ENCODE data around the gene PHLDA3. TPM values are rescaled to one million over a fixed set of nuclear protein-coding genes. Genes with fewer than 3 reads are reported as not detected.

Gene PHLDA3
- total and polyA plus RNA-seq, 2 of the 4 experiments (the other 2 are of a cell fraction) = 41.6 to 102 TPM

DNA sequence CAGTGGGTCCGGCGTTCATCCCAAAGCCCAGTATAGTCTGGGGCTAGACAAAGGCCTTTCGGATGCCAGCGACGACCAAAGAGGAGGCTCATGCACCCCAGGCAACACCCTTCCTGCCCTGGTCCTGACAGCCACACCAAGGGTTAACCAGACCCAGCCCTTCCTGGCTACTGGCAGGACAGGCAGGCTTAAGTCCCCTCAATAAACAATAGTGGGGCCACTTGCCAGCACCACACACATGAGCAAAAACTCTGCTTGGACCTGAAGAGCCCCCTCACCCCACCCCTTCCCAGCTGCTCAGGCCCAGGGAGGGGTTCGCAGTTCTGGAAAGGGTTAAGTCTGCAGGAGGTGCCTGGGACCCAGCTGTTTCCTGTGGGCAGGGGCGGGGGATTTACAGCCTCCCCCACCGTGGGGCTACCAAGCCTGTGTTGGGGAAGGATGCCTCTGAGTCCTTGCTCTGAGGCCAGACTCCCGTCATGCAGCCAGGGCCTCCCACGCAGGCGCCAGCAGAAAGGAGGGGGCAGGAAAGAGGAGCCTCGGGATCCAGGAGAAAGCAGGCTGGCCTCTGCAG lies 18.2 kb downstream of the PHLDA3 start (continued):
- TF ChIP-seq, protein P1, sequence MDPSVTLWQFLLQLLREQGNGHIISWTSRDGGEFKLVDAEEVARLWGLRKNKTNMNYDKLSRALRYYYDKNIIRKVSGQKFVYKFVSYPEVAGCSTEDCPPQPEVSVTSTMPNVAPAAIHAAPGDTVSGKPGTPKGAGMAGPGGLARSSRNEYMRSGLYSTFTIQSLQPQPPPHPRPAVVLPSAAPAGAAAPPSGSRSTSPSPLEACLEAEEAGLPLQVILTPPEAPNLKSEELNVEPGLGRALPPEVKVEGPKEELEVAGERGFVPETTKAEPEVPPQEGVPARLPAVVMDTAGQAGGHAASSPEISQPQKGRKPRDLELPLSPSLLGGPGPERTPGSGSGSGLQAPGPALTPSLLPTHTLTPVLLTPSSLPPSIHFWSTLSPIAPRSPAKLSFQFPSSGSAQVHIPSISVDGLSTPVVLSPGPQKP (IDR thresholded peaks at IDR 0.05; ENCODE audit: borderline replicate concordance, low read depth, low read length) = no peak

DNA sequence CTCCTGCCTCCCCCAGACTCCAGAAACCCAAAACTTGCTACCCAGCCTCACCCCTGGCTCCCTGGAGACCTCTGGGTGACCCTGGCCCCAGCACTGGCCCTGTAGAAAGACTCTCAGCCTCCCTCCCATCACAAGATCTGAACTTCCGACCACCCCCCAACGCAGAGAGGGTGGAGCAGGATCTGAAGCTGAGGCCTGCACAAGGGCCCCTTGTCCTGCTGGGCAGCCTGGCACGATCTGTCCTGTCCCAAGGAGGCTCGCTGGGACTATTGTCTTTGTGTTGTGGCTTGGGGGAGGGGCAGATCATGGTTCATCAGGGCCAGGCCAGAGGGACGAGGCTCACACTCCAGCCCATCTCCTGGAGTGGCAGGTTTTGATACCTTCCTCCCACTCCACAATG lies 20.0 kb downstream of the PHLDA3 start:
- Histone ChIP-seq H3K4me2 (ENCODE audit: low read depth, low read length) (no peak overlapping the region), H3K79me1 (ENCODE audit: low read depth in 1 of 2, low read length in 2 of 2) (peaks cover 0 to 7% of the 10 kb centered on the region in 2 experiments; a peak in 2 of 4 replicates), H2AK5ac (ENCODE audit: low read depth, low read length) (peak overlapping the region; percentile 66), H3K18ac (ENCODE audit: low read depth, low read length) (no peak overlapping the region), H2AK9ac (replicated peaks; ENCODE audit: low read depth, low read length, poor library complexity) (peak overlapping the region; percentile 81), H2BK20ac (ENCODE audit: low read depth, low read length) (peak overlapping the region; percentile 58), H2BK120ac (ENCODE audit: low read depth, low read length) (peak overlapping the region; percentile 38), H2AFZ (replicated peaks; ENCODE audit: low read length, poor library complexity) (peak overlapping the region; percentile 76), H3K56ac (ENCODE audit: extremely low read depth, insufficient read depth, low read length) (no peak overlapping the region), H3K4me1 (ENCODE audit: control insufficient read depth, insufficient read depth, low read length) (peaks cover 13% of the 10 kb centered on the region), H4K8ac (ENCODE audit: low read depth in 2 of 2, low read length in 2 of 2) (peak overlapping the region in 1 of 2 experiments; percentile 1; a peak in 1 of 4 replicates), H3K4ac (ENCODE audit: low read depth, low read length) (peak overlapping the region; percentile 66), H3K14ac (replicated peaks; ENCODE audit: low read depth, low read length) (0 out of 2 replicates have a peak overlapping the region, but pooled peaks have one; percentile 20), H3K36me3 (ENCODE audit: control insufficient read depth, insufficient read depth, low read length) (no peaks in the 10 kb centered on the region), H3K27ac (ENCODE audit: insufficient read depth, low read length) (no peak overlapping the region), H4K5ac (ENCODE audit: low read depth, low read length) (peak overlapping the region; percentile 39; the same call in 1 of the 2 replicates), H3K9me3 (ENCODE audit: control insufficient read depth, insufficient read depth, low read length) (no peaks in the 10 kb centered on the region), H4K20me1 (ENCODE audit: insufficient read depth, low read length) (no peaks in the 10 kb centered on the region), H3K23ac (ENCODE audit: low read depth, low read length) (no peak overlapping the region), H3K27me3 (ENCODE audit: control insufficient read depth, insufficient read depth, low read length) (no peaks in the 10 kb centered on the region), H3K9me1 (ENCODE audit: insufficient read depth, low read length) (no peaks in the 10 kb centered on the region), H2BK5ac (ENCODE audit: low read depth, low read length, poor library complexity, severe bottlenecking) (peak overlapping the region; percentile 43), H2BK15ac (ENCODE audit: low read depth, low read length) (peak overlapping the region; percentile 83; the same call in 2 of the 3 replicates), H3K9ac (ENCODE audit: low read depth, low read length) (no peak overlapping the region), H4K91ac (ENCODE audit: insufficient read depth, low read depth, low read length) (peak overlapping the region; percentile 30), H3K4me3 (ENCODE audit: insufficient read depth, low read depth, low read length) (no peak overlapping the region)
- POLR2A ChIA-PET (ENCODE audit: unreplicated experiment) = interaction anchor here (0.6 kb wide), 1 partner anchor 31 kb away, joined by 3 read pairs; no protein-coding TSS in a partner anchor
- TF ChIP-seq MAZ (IDR thresholded peaks at IDR 0.05; ENCODE audit: borderline replicate concordance, low read depth, low read length) = no peak
- TF ChIP-seq, protein P2, sequence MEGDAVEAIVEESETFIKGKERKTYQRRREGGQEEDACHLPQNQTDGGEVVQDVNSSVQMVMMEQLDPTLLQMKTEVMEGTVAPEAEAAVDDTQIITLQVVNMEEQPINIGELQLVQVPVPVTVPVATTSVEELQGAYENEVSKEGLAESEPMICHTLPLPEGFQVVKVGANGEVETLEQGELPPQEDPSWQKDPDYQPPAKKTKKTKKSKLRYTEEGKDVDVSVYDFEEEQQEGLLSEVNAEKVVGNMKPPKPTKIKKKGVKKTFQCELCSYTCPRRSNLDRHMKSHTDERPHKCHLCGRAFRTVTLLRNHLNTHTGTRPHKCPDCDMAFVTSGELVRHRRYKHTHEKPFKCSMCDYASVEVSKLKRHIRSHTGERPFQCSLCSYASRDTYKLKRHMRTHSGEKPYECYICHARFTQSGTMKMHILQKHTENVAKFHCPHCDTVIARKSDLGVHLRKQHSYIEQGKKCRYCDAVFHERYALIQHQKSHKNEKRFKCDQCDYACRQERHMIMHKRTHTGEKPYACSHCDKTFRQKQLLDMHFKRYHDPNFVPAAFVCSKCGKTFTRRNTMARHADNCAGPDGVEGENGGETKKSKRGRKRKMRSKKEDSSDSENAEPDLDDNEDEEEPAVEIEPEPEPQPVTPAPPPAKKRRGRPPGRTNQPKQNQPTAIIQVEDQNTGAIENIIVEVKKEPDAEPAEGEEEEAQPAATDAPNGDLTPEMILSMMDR (conservative IDR thresholded peaks at IDR 0.05; ENCODE audit: low read depth, low read length) = no peak
- TF ChIP-seq MXI1 (IDR thresholded peaks at IDR 0.05; ENCODE audit: borderline replicate concordance, low read depth, low read length) = no peak
- no peak for DNase-seq
- in situ Hi-C loops (cut with MboI; ENCODE audit: low sequenced_read_pairs) = loop anchor here (10.0 kb wide), 1 partner anchor 66 kb away; no protein-coding TSS in a partner anchor
- no peak for ATAC-seq (ENCODE audit: low read depth)
- WGBS, 2 experiments (ENCODE audit: extremely low coverage in 2 of 2, insufficient read length in 1 of 2) = no CpG with 5 or more reads among the region's 5 CpGs
- dilution Hi-C loops (cut with HindIII; ENCODE audit: low sequenced_read_pairs, unreplicated experiment) = no loop called here
- no TSS peak for BruUV-seq (replicated peaks)
- CTCF ChIA-PET = interaction anchor here (1.3 to 2.3 kb wide), 4 partner anchors 33 to 64 kb away, joined by 3 to 26 read pairs (median 10); no protein-coding TSS in a partner anchor
- intact Hi-C loops (cut with micrococcal nuclease) = loop anchor here (1.0 kb wide), 1 partner anchor 64 kb away; no protein-coding TSS in a partner anchor
